Measurements from ENCODE around the gene CAMTA1.

CAMTA1 gene

GRCh38 chr1:6776389-6776788, 8.9 kb upstream of the CAMTA1 start:
- no peak for DNase-seq (ENCODE audit: low read depth in 2 of 3, low spot score in 1 of 3)

- DNase-seq (ENCODE audit: low read depth in 2 of 3, low spot score in 1 of 3) = no peak
Measured at GRCh38 chr1:6776895-6777294, 8.4 kb upstream of the CAMTA1 start.

DNA sequence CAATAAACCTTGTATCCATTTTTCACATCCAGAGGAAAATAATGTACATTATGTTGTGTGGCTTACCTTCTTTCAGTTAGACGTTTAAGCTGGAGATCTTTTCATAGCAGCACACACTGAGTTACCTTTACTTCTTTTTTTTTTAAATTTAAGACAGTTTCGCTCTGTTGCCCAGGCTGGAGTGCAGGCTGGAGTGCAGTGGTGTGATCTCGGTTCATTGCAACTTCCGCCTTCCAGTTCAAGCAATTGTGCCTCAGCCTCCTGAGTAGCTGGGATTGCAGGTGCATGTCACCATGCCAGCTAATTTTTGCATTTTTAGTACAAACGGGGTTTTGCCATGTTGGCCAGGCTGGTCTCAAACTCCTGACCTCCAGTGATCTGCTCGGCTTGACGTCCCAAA, 7.4 kb upstream of the CAMTA1 start:
- DNase-seq (ENCODE audit: low read depth in 2 of 3, low spot score in 1 of 3) = no peak

DNA sequence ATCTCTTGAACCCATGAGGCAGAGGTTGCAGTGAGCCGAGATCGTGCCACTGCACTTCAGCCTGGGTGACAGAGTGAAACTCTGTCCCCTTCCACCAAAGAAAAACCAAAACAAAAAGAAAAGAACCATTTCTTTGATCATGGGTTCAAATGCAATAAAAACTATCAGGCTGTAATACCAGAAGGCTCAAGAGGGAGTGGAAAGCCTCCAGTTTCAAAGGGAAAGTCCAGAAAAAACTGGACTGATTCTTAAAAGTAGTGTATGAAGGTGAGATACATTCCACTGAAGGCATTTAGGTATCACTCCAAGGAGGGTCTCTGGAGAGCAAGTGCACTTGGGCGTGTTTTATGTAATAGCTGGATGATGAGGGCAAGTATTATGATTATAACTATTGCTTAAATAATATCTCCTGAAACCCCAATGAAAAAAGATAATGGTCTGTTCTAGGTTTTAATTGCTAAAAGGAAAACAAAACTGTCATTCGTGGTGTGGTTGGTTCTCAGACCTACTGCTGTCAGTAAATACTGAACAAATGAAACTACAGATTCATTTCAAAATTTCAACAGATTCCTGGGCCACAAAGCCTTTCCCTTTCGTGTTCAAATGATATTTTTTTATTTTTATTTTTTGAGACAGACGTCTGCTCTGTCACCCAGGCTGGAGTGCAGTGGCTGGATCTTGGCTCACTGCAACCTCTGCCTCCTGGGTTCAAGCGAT, 6.0 kb upstream of the CAMTA1 start:
- no peak for DNase-seq (ENCODE audit: low read depth in 2 of 3, low spot score in 1 of 3)

DNA sequence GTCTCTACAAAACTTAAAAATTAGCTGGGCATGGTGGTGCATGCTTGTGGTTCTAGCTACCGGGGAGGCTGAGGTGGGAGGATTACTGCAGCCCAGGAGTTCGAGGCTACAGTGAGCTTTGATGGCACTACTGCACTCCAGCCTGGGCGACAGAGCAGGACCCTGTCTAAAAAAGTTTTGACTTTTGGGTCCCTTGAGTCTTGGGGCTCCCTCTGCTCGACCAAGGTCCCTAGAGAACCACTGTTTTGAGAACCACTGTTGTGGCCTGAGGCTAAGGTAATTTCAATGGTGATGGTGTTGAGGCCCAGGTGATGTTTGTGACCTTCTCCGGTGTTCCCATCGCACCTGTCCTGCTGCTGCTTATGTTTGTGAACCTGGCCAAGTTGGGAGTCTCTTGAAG, 3.1 kb upstream of the CAMTA1 start:
- no peak for DNase-seq (ENCODE audit: low read depth in 2 of 3, low spot score in 1 of 3)

DNA sequence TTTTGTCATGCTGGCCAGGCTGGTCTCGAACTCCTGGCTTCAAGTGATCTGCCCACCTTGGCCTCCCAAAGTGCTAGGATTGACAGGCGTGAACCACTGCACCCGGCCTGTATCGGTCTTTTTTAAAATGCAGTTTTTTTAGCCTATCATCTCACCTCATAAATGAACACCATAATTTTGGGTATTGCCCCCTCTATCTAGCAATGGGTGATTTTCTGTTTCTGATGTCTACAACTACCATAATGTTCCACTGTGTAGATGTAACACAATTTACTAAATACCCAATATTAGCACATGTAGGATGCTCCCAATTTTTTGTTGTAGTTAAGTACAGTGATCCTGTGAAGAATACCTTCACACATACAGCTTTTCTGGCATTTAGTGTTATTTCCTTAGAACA, 2.0 kb upstream of the CAMTA1 start:
- DNase-seq (ENCODE audit: low read depth in 2 of 3, low spot score in 1 of 3) = no peak

GRCh38 chr1:6783936-6784559, 1.2 kb upstream of the CAMTA1 start:
- no peak for DNase-seq (ENCODE audit: low read depth in 2 of 3, low spot score in 1 of 3)

DNA sequence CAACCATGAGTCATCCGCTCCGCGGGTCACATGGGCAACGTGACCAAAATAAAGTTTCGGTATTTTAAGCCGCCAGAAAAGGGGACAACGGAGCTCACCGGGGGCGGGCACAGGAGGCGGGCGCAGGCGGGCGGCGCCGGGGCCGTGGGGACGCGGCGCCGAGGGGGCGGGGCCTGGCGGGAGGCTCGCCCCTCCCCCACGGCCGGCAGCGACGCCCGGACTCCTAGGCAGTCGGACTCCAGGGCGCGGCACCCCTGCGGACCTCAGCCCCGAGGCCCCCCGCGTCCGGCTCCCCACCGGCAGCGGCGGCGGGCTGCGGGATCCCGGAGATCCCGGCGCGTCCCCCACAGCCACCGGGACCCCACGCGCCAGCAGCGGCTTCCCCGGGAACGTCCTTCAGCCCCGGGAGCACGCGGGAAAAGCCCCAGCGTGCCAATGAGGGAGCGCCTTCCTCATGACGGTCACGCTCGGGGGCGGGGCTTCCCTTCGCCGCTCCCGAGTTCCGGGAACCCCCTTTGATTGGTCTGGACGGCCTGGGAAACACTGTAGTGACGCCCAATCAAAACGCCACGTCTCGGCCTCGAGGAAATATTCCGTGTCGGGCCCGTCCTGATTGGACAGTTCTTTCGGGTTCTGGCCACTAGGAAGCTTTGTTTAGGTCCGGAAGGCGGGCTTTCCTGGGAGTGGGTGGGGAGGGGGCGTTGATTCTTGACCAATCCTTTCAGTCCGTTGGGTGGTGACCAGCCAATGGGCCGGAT, 515 bp upstream of the CAMTA1 start:
- DNase-seq (ENCODE audit: low read depth in 2 of 3, low spot score in 1 of 3) = peak; percentile 84 to 99 (median 98)

GRCh38 chr1:6785728-6786505, 663 bp downstream of the CAMTA1 start:
- DNase-seq (ENCODE audit: low read depth in 2 of 3, low spot score in 1 of 3) = peak in 1 of 3 donors; percentile 28

DNA sequence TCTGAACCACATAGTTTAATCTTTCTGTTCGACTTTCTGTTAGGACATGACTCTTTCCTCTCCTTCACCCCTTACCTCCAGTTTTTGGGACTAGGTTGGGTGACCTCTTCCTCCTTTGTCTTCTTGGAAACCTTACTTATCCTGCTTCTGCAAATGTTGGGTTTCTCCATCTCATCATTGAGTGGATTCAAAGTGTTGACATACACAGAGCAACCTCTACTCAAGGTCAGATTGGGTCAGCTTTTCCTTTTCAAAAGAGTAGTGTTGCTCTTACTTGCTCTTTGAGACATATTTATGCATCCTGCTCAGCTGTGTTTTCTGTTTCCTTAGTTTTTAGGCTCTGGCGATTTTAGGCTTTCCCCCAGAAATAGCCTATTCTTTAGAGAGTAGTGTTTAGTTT, 3.7 kb downstream of the CAMTA1 start:
- no peak for DNase-seq (ENCODE audit: low read depth in 2 of 3, low spot score in 1 of 3)

- no peak for DNase-seq (ENCODE audit: low read depth in 2 of 3, low spot score in 1 of 3)
Measured at GRCh38 chr1:6790146-6790545, 4.9 kb downstream of the CAMTA1 start.

- no peak for DNase-seq (ENCODE audit: low read depth in 2 of 3, low spot score in 1 of 3)
Measured at GRCh38 chr1:6794164-6794563, 8.9 kb downstream of the CAMTA1 start.

GRCh38 chr1:6795203-6795602, 9.9 kb downstream of the CAMTA1 start:
- DNase-seq (ENCODE audit: low read depth in 2 of 3, low spot score in 1 of 3) = no peak

DNA sequence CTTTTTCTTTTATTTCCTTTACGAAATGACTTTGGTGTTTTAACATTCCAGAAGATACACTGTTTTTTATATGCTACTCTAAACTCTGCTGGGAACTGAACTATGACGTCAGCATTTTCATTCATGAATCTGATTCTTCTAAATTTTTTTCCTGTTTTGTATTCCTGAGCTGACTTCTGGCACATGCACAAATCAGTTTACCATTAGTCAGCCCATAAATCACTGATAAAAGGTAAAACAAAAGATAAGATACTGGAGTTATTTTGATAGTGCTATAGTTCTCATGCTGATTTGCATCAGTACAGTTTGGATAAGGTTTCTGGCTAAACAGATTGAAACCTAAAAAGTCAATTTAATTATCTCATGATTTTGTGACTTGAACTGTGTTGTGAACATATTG, 10.4 kb downstream of the CAMTA1 start:
- DNase-seq (ENCODE audit: low read depth in 2 of 3, low spot score in 1 of 3) = no peak

DNA sequence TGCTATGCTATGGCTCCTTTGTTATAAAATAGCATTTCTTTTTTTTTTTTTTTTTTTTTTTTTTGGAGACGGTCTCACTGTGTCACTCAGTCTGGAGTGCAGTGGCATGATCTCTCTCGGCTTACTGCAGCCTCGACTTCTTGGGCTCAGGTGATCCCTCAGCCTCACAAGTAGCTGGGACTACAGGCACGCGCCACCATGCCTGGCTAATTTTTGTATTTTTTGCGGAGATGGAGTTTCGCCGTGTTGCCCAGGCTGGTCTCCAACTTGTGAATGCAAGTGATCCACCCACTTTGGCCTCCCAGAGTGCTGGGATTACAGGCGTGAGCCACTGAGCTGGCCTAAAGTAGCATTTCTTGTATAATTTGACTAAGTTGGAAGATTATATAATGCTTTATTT, 10.8 kb downstream of the CAMTA1 start:
- no peak for DNase-seq (ENCODE audit: low read depth in 2 of 3, low spot score in 1 of 3)

GRCh38 chr1:6799499-6799898, 14.2 kb downstream of the CAMTA1 start:
- no peak for DNase-seq (ENCODE audit: low read depth in 2 of 3, low spot score in 1 of 3)

- no peak for DNase-seq (ENCODE audit: low read depth in 2 of 3, low spot score in 1 of 3)
Measured at GRCh38 chr1:6800745-6801144, 15.5 kb downstream of the CAMTA1 start.

GRCh38 chr1:6801199-6801598, 15.9 kb downstream of the CAMTA1 start:
- no peak for DNase-seq (ENCODE audit: low read depth in 2 of 3, low spot score in 1 of 3)

- no peak for DNase-seq (ENCODE audit: low read depth in 2 of 3, low spot score in 1 of 3)
Measured at GRCh38 chr1:6801966-6802365, 16.7 kb downstream of the CAMTA1 start.

- no peak for DNase-seq (ENCODE audit: low read depth in 2 of 3, low spot score in 1 of 3)
Measured at GRCh38 chr1:6802454-6802853, 17.2 kb downstream of the CAMTA1 start.

DNA sequence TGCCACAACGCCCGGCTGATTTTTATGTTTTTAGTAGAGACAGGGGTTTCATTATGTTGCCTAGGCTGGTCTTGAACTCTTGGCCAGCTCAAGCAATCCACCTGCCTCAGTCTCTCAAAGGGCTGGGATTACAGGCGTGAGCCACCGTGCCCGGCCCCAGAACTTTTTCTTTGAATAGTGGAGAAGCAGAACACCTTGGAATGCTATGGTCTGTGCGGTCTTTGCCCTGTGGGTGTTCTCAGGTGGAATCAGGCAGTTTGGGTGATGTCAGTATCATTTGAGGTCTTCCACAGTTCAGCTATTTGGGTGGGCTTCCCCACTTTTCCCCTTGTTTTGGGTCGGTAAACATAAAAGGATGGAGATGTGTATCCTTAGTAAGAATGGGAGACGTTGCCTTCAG, 17.6 kb downstream of the CAMTA1 start:
- no peak for DNase-seq (ENCODE audit: low read depth in 2 of 3, low spot score in 1 of 3)

DNA sequence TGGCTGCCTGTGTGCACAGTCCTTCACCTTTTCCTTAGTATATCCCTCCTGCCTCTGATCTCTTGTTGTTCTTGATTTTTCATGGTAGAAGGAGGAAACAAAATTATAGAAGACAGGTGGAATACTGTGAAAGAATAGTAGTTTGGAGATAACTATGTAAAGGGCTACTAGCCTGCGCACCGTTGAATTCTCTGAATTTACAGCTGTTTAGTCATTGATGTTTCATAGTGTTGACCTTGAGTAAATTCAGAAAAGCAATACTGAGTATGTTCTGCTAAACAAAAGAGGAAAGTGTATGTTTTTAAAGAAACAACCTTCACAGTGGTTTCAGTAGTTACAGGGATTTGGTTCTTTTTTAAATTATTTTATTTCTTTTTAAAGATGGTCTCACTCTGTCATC, 18.1 kb downstream of the CAMTA1 start:
- no peak for DNase-seq (ENCODE audit: low read depth in 2 of 3, low spot score in 1 of 3)

Data from stimulated activated CD4-positive, alpha-beta T cell treated with anti-CD3 and anti-CD28 coated beads, Interleukin-12 subunit alpha, Interleukin-12 subunit beta, amount 100 ng/mL, for 48 hours (primary cell).